SK-N-SH (cell line): ENCODE data around the gene RBM19. TPM values are rescaled to one million over a fixed set of nuclear protein-coding genes. Genes with fewer than 3 reads are reported as not detected.

Experiments used
- CTCF ChIA-PET: fragments of 300-600, 350-600 bp; formaldehyde crosslinking; extraction: SDS; loops from one replicate; lab custom pipeline; 2021; lab: Yijun Ruan, JAX
- POLR2A ChIA-PET: fragments of 350-600 bp; sonication (Branson Sonifier 250); formaldehyde crosslinking; extraction: SDS; loops from one replicate; lab custom pipeline; 2020; ENCODE audit warnings: antibody characterized with exemption, inconsistent platforms; lab: Yijun Ruan, JAX
- DNase-seq: peaks from one replicate; pipeline ENCODE4 v3.0.0; 2012
- H2AFZ ChIP-seq: fragments of 200-600 bp; sonication (generic); 2 replicates; pipeline ENCODE4 v1.8.1; 2016; ENCODE audit warnings: antibody characterized with exemption, mild to moderate bottlenecking, low read depth
- H3F3A ChIP-seq: fragments of 200-600 bp; sonication (generic); replicated peaks from 2 replicates; pipeline ENCODE3; 2016; ENCODE audit warnings: antibody characterized with exemption, mild to moderate bottlenecking; ENCODE audit not compliant: insufficient read depth
- H3K27ac ChIP-seq, 2 experiments: fragments of 200-500 bp in 1 of 2; fragments of 200-600 bp in 1 of 2; sonication (Bioruptor generic) in 1 of 2; sonication (generic), shearing (Covaris generic) in 1 of 2; 2 replicates each; pipeline versions ENCODE4 v1.5.1 to v1.6.1; 2014 to 2016; ENCODE audit warnings: low read depth in 2 of 2, inconsistent platforms in 1 of 2, low read length in 1 of 2, mild to moderate bottlenecking in 1 of 2, mixed read lengths in 1 of 2
- H3K27me3 ChIP-seq: fragments of 200-600 bp; sonication (generic), shearing (Covaris generic); 2 replicates; pipeline ENCODE4 v1.6.1; 2016; ENCODE audit warnings: mixed run types; ENCODE audit not compliant: insufficient read depth
- H3K36me3 ChIP-seq, 2 experiments: fragments of 200-500 bp in 1 of 2; fragments of 200-600 bp in 1 of 2; sonication (Bioruptor generic) in 1 of 2; sonication (generic) in 1 of 2; replicated peaks in 1 of 2; 2 replicates each; pipeline versions ENCODE3 to v1.5.1; 2014 to 2016; ENCODE audit warnings: low read length in 1 of 2, mild to moderate bottlenecking in 1 of 2; ENCODE audit not compliant: insufficient read depth in 2 of 2, control insufficient read depth in 1 of 2
- H3K4me1 ChIP-seq, 2 experiments: fragments of 200-500 bp in 1 of 2; fragments of 200-600 bp in 1 of 2; sonication (Bioruptor generic) in 1 of 2; sonication (generic), shearing (Covaris generic) in 1 of 2; 2 replicates each; pipeline versions ENCODE4 v1.5.1 to v1.6.1; 2014 to 2016; ENCODE audit warnings: low read depth in 1 of 2, low read length in 1 of 2, mixed run types in 1 of 2; ENCODE audit not compliant: insufficient read depth in 2 of 2, control insufficient read depth in 1 of 2
- H3K4me2 ChIP-seq: fragments of 200-600 bp; sonication (generic), shearing (Covaris generic); 2 replicates; pipeline ENCODE4 v1.6.1; 2017; ENCODE audit warnings: mixed run types
- H3K4me3 ChIP-seq, 2 experiments: fragments of 200-500 bp in 1 of 2; fragments of 200-600 bp in 1 of 2; sonication (Bioruptor generic) in 1 of 2; sonication (generic), shearing (Covaris generic) in 1 of 2; 2 replicates each; pipeline versions ENCODE4 v1.5.1 to v1.8.1; 2014 to 2016; ENCODE audit warnings: low read depth in 2 of 2, inconsistent platforms in 1 of 2, low read length in 1 of 2, mild to moderate bottlenecking in 1 of 2, mixed read lengths in 1 of 2, moderate library complexity in 1 of 2
- H3K79me2 ChIP-seq: fragments of 200-600 bp; sonication (generic); 2 replicates; pipeline ENCODE4 v1.8.1; 2017; ENCODE audit warnings: mild to moderate bottlenecking; ENCODE audit not compliant: insufficient read depth
- H3K9ac ChIP-seq: fragments of 200-600 bp; sonication (generic); 2 replicates; pipeline ENCODE4 v1.6.1; 2017; ENCODE audit warnings: mixed run types
- H3K9me2 ChIP-seq: fragments of 200-600 bp; sonication (generic); 2 replicates; pipeline ENCODE4 v1.6.1; 2017; ENCODE audit warnings: mixed run types
- H3K9me3 ChIP-seq: fragments of 200-600 bp; sonication (generic); 2 replicates; pipeline ENCODE4 v1.6.1; 2017; ENCODE audit warnings: mixed run types, mild to moderate bottlenecking, moderate library complexity
- H4K20me1 ChIP-seq: fragments of 200-600 bp; sonication (generic); 2 replicates; pipeline ENCODE4 v1.6.1; 2017; ENCODE audit warnings: mild to moderate bottlenecking, mixed run types; ENCODE audit not compliant: insufficient read depth
- CHD2 ChIP-seq: fragments of 150-350 bp; IDR thresholded peaks from 2 replicates; pipeline ENCODE4 v1.6.1; 2018; ENCODE audit warnings: low read length; ENCODE audit not compliant: partially characterized antibody
- ELF1 ChIP-seq: IDR thresholded peaks from 2 replicates; pipeline ENCODE4 v1.4.0; 2012
- EP300 ChIP-seq, 2 experiments: IDR thresholded peaks; 2 replicates each; pipeline versions ENCODE4 v1.4.0 to v1.6.1; 2012; ENCODE audit warnings: borderline replicate concordance in 1 of 2, low read depth in 1 of 2, low read length in 1 of 2
- FOSL2 ChIP-seq: IDR thresholded peaks from 2 replicates; pipeline ENCODE4 v1.4.0; 2012; ENCODE audit warnings: low read depth, mild to moderate bottlenecking, moderate library complexity, borderline replicate concordance
- FOXJ3 ChIP-seq: sonication (generic); formaldehyde crosslinking; IDR thresholded peaks from 2 replicates; pipeline ENCODE4 v1.5.1; 2020; ENCODE audit warnings: mild to moderate bottlenecking, missing genetic modification reagents
- FOXM1 ChIP-seq: IDR thresholded peaks from 2 replicates; pipeline ENCODE4 v1.4.0; 2012; ENCODE audit warnings: low read depth, mild to moderate bottlenecking
- GABPA ChIP-seq: IDR thresholded peaks from 2 replicates; pipeline ENCODE4 v1.4.0; 2012; ENCODE audit warnings: low read depth, mild to moderate bottlenecking
- JUND ChIP-seq: IDR thresholded peaks from 2 replicates; pipeline ENCODE4 v1.4.0; 2012
- MXI1 ChIP-seq: IDR thresholded peaks from 2 replicates; pipeline ENCODE4 v1.6.1; 2012; ENCODE audit warnings: mild to moderate bottlenecking, low read depth, low read length, improper control_type of control experiment
- RAD21 ChIP-seq: IDR thresholded peaks from 2 replicates; pipeline ENCODE4 v1.6.1; 2012; ENCODE audit warnings: mild to moderate bottlenecking, low read length
- RCOR1 ChIP-seq: fragments of 150-350 bp; IDR thresholded peaks from 2 replicates; pipeline ENCODE4 v1.6.1; 2017; ENCODE audit warnings: antibody characterized with exemption, low read length
- RFX5 ChIP-seq: IDR thresholded peaks from 2 replicates; pipeline ENCODE4 v1.6.1; 2012; ENCODE audit warnings: mild to moderate bottlenecking, improper control_type of control experiment, low read length
- SMC3 ChIP-seq: IDR thresholded peaks from 2 replicates; pipeline ENCODE4 v1.6.1; 2012; ENCODE audit warnings: low read depth, low read length, improper control_type of control experiment
- WGBS: methylation state at CpG from one replicate; pipeline ENCODE4 v1.1.6; 2017; ENCODE audit warnings: low lambda C conversion rate; 5-methylcytosine and 5-hydroxymethylcytosine counted together
- polyA plus RNA-seq, 3 experiments: library from polyadenylated mRNA; depleted of rRNA; stranded (reverse); fragments of >200 nt; gene quantifications; 2 replicates each; pipeline ENCODE4 v1.2.3, GENCODE V29; 2012
- TF ChIP-seq, protein P1 (sequence below): fragments of 150-350 bp; IDR thresholded peaks from 2 replicates; pipeline ENCODE4 v1.6.1; 2016; ENCODE audit warnings: mild to moderate bottlenecking, low read depth, low read length
- TF ChIP-seq, protein P2 (sequence below): IDR thresholded peaks from 2 replicates; pipeline ENCODE4 v1.4.0; 2012; ENCODE audit warnings: low read depth
- TF ChIP-seq, protein P3 (sequence below): fragments of 200-600 bp; sonication (generic); IDR thresholded peaks from 2 replicates; pipeline ENCODE4 v1.6.1; 2017; ENCODE audit warnings: antibody characterized with exemption, mild to moderate bottlenecking, moderate library complexity

Gene RBM19
- polyA plus RNA-seq, 1 of the 3 experiments (the other 2 are of a cell fraction) = 16.6 TPM

DNA sequence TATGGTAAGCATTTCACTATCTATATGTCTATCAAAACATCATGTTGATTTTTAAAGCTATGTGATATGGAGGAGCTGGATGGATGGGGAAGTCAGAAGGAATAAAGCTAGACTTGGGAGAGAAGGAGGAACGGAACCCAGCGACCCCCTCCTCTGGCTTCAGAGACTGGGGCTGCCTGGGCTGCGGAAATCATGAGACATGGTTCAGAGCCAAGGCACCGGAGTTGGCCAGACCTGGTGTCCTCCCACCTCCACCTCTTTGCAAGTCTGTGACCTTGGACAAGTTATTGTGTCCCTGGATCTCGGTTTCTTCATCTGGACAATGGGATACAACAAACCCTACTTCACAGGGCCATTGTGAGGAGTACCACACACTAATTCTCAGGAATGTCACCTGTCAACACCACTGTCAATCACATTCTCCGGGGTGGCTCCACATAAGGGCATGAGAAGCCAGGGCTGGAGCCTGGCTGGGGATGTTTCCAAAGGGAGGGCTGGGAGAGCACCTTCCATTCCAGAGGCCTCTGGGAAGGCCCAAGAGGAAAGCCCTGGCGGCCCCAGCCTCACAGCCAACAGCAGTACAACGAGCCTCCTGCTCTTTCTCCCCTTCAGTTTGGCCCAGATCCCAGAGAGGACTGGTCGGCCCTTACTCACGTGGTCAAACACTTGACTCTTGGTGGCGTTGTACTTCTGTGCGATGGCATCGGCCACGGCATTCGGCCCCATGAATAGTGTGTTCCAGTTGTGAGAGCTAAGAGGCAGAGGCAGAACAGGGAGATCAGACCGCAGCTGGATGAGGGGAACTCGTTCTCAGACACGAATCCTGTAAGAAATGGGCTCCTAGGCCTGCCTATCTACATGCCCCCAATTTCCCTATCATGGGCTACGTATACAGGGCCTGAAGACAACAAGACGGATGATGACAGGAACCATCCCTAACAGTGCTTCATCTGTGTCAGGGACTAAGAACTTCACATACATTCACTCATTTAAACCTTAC lies 20.7 kb downstream of the RBM19 start:
- no peaks in the 10 kb centered on the region for H3F3A ChIP-seq
- 89% methylated on average over 20 of the region's 20 CpGs for WGBS
- POLR2A ChIA-PET = no interaction called here
- H4K20me1 ChIP-seq = no peaks in the 10 kb centered on the region
- no peaks in the 10 kb centered on the region for H3K27me3 ChIP-seq
- no peak overlapping the region for H3K4me2 ChIP-seq
- no peaks in the 10 kb centered on the region for H3K9me2 ChIP-seq
- no peaks in the 10 kb centered on the region for H3K4me1 ChIP-seq
- TF ChIP-seq EP300 (IDR thresholded peaks at IDR 0.05; ENCODE audit: borderline replicate concordance in 1 of 2, low read depth in 1 of 2, low read length in 1 of 2) = no peak
- no peak overlapping the region for H3K27ac ChIP-seq
- DNase-seq = no peak
- no peak overlapping the region for H2AFZ ChIP-seq
- no peak overlapping the region for H3K4me3 ChIP-seq
- no peaks in the 10 kb centered on the region for H3K79me2 ChIP-seq
- no peak overlapping the region for H3K9ac ChIP-seq
- no peaks in the 10 kb centered on the region for H3K9me3 ChIP-seq
- CTCF ChIA-PET = interaction anchor here (0.5 to 1.3 kb wide), 2 partner anchors 9 to 423 kb away, joined by 3 to 6 read pairs; no protein-coding TSS in a partner anchor
- peaks cover 7 to 64% of the 10 kb centered on the region in 2 experiments for H3K36me3 ChIP-seq

DNA sequence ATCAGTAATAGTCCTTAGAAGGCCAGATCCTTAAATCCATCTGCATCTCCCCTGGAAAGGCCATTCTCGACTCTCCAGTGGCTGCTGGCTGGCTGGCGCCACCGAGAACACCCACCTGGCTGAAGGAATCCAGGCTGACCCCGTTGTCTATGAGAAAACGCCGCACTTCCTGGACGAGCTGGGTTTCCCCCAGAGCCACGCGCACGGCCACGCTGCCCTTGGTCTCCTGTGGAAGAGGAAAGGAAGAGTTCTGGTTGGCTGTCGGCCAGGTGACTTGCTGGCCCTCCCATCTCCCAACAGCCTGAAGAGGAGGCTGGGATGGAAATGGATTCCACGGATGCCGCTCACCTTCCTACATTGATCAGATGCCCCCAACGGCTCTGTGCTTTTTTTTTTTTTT lies 23.9 kb downstream of the RBM19 start:
- no peak overlapping the region for H3K4me3 ChIP-seq
- no peak for TF ChIP-seq FOXJ3 (CRISPR knock-in tag)
- TF ChIP-seq, protein P1, sequence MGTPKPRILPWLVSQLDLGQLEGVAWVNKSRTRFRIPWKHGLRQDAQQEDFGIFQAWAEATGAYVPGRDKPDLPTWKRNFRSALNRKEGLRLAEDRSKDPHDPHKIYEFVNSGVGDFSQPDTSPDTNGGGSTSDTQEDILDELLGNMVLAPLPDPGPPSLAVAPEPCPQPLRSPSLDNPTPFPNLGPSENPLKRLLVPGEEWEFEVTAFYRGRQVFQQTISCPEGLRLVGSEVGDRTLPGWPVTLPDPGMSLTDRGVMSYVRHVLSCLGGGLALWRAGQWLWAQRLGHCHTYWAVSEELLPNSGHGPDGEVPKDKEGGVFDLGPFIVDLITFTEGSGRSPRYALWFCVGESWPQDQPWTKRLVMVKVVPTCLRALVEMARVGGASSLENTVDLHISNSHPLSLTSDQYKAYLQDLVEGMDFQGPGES = no peak
- H3F3A ChIP-seq = no peaks in the 10 kb centered on the region
- no peaks in the 10 kb centered on the region for H3K9me2 ChIP-seq
- H3K79me2 ChIP-seq = no peaks in the 10 kb centered on the region
- no peak overlapping the region for H3K27ac ChIP-seq
- H3K9ac ChIP-seq = no peak overlapping the region
- no peak overlapping the region for H3K4me2 ChIP-seq
- H2AFZ ChIP-seq = no peak overlapping the region
- DNase-seq = no peak
- peaks cover 7 to 55% of the 10 kb centered on the region in 2 experiments for H3K36me3 ChIP-seq
- ChIA-PET CTCF (no interaction called here), POLR2A (no interaction called here)
- no peaks in the 10 kb centered on the region for H3K27me3 ChIP-seq
- no peaks in the 10 kb centered on the region for H3K4me1 ChIP-seq
- 89% methylated on average over 7 of the region's 15 CpGs for WGBS
- H4K20me1 ChIP-seq = no peaks in the 10 kb centered on the region
- no peaks in the 10 kb centered on the region for H3K9me3 ChIP-seq

DNA sequence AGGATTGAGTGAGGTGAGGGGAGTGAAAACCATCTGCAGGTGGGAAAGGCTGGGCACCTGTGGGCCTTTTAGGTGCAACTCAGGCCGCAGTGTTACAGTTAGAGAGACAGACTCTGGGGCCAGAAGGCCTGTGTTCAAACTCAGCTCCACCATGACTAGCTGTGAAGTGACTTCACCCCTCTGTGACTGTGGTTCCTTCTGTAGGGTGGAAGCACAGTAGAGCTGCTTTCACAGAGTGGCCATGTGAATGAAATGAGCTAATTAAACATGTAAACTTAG lies 25.0 kb downstream of the RBM19 start:
- ChIA-PET CTCF (no interaction called here), POLR2A (no interaction called here)
- Histone ChIP-seq H3K27me3 (no peaks in the 10 kb centered on the region), H3F3A (no peaks in the 10 kb centered on the region), H2AFZ (no peak overlapping the region), H3K4me1 (no peaks in the 10 kb centered on the region), H3K9me3 (no peaks in the 10 kb centered on the region), H3K27ac (no peak overlapping the region), H3K4me2 (no peak overlapping the region), H3K9ac (no peak overlapping the region), H3K79me2 (no peaks in the 10 kb centered on the region), H3K4me3 (no peak overlapping the region), H3K36me3 (peaks cover 12 to 53% of the 10 kb centered on the region in 2 experiments), H4K20me1 (no peaks in the 10 kb centered on the region), H3K9me2 (no peaks in the 10 kb centered on the region)
- DNase-seq = no peak
- 100% methylated on average over 1 of the region's 1 CpG for WGBS
- TF ChIP-seq, protein P1 = no peak
- no peak for TF ChIP-seq ELF1
- TF ChIP-seq, protein P2, sequence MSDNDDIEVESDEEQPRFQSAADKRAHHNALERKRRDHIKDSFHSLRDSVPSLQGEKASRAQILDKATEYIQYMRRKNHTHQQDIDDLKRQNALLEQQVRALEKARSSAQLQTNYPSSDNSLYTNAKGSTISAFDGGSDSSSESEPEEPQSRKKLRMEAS = no peak
- no peak for TF ChIP-seq EP300 (IDR thresholded peaks at IDR 0.05; ENCODE audit: borderline replicate concordance in 1 of 2, low read depth in 1 of 2, low read length in 1 of 2)
- TF ChIP-seq JUND = no peak
- TF ChIP-seq MXI1 = no peak
- no peak for TF ChIP-seq SMC3
- TF ChIP-seq RFX5 = no peak
- TF ChIP-seq GABPA = no peak
- TF ChIP-seq FOXJ3 (CRISPR knock-in tag) = no peak
- TF ChIP-seq FOSL2 = no peak
- TF ChIP-seq, protein P3, sequence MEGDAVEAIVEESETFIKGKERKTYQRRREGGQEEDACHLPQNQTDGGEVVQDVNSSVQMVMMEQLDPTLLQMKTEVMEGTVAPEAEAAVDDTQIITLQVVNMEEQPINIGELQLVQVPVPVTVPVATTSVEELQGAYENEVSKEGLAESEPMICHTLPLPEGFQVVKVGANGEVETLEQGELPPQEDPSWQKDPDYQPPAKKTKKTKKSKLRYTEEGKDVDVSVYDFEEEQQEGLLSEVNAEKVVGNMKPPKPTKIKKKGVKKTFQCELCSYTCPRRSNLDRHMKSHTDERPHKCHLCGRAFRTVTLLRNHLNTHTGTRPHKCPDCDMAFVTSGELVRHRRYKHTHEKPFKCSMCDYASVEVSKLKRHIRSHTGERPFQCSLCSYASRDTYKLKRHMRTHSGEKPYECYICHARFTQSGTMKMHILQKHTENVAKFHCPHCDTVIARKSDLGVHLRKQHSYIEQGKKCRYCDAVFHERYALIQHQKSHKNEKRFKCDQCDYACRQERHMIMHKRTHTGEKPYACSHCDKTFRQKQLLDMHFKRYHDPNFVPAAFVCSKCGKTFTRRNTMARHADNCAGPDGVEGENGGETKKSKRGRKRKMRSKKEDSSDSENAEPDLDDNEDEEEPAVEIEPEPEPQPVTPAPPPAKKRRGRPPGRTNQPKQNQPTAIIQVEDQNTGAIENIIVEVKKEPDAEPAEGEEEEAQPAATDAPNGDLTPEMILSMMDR = no peak
- no peak for TF ChIP-seq RAD21
- no peak for TF ChIP-seq FOXM1
- no peak for TF ChIP-seq RCOR1
- no peak for TF ChIP-seq CHD2
